ENCODE results near the gene KLHL29. TPM values are rescaled to one million over a fixed set of nuclear protein-coding genes. Genes with fewer than 3 reads are reported as not detected.

Gene KLHL29
- total and polyA plus RNA-seq, 2 of the 13 experiments (the other 11 are each of a cell fraction or from before 2014, with no cell fraction given) = 0.01 TPM; not detected in 1

DNA sequence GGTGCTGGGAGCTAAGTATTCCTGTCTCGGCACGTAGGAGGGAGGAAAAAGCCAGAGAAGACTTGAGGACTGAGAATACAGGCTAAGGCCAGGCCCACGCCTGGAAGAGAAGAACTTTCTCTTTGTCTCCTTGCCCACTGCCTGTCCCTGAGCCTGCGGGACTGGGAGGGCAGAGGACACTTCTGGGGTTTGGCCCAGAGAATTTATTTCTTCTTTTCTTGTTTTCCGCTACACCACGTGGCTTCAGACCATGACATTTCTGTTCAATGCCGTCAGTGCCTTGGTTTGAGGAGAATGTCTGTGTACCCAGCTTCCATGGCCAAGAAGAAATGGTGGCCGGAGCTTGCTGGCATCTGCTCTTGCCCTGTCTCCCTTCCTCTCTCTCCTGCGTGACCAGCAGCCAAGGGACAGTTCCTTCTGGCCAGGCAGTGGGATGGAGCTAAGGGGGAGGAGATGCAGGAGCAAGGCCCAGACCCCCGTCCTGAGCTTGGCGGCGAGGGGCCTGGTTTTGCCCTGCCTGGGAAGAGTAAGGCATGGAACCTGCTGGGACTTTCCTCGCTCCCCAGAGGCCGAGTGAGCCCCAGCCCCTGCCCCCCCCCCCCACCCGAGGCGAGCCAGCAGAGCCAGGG lies 140.3 kb downstream of the KLHL29 start:
- no peak for DNase-seq (ENCODE audit: low spot score)
- Histone ChIP-seq H2AFZ (ENCODE audit: low read length) (no peak overlapping the region), H3K27me3 (ENCODE audit: control insufficient read depth in 1 of 2, insufficient read depth in 2 of 2, low read length in 2 of 2) (peaks cover 10 to 63% of the 10 kb centered on the region in 2 experiments; a peak in 4 of 5 replicates), H3K79me2 (ENCODE audit: insufficient read depth, low read length) (no peaks in the 10 kb centered on the region), H3K27ac (ENCODE audit: extremely low read length, insufficient read depth, low read length) (no peak overlapping the region), H3K9me3 (ENCODE audit: low read length) (no peaks in the 10 kb centered on the region), H3K4me3 (replicated peaks in 1 of 3; ENCODE audit: insufficient read depth in 1 of 3, low read depth in 2 of 3, low read length in 3 of 3) (no peak overlapping the region), H3K9ac (ENCODE audit: insufficient read depth, low read depth, low read length) (no peak overlapping the region), H3K4me1 (ENCODE audit: insufficient read depth, low read length) (peaks cover 15% of the 10 kb centered on the region), H3K36me3 (replicated peaks in 1 of 2; ENCODE audit: control insufficient read depth in 1 of 2, insufficient read depth in 2 of 2, low read length in 2 of 2) (no peaks in the 10 kb centered on the region), H4K20me1 (ENCODE audit: insufficient read depth, low read length) (no peaks in the 10 kb centered on the region), H3K4me2 (ENCODE audit: low read depth, low read length) (no peak overlapping the region)
- in situ Hi-C loops (cut with HindIII; ENCODE audit: extremely low pct_ligation_motif_present, low pct_unique_long_range_greater_than_20kb) (no loop called here), intact Hi-C loops (cut with micrococcal nuclease; ENCODE audit: unreplicated experiment) (no loop called here)
- no peak for ATAC-seq
- no peak for FAIRE-seq
- CTCF ChIA-PET (ENCODE audit: low intra/inter-chr PET ratio, low total read pairs) = no interaction called here
- POLR2A ChIA-PET = no interaction called here
- no TSS peak for BruUV-seq (replicated peaks)
- no peak for TF ChIP-seq KMT2B (CRISPR knock-in tag; IDR thresholded peaks at IDR 0.05)
- no peak for TF ChIP-seq TOE1 (CRISPR knock-in tag; IDR thresholded peaks at IDR 0.05)
- no peak for TF ChIP-seq TGIF2 (CRISPR knock-in tag; IDR thresholded peaks at IDR 0.05)
- TF ChIP-seq ZNF552 (CRISPR knock-in tag; IDR thresholded peaks at IDR 0.05; ENCODE audit: borderline replicate concordance) = no peak
- TF ChIP-seq FOXA1 (IDR thresholded peaks at IDR 0.05) = no peak
- TF ChIP-seq FOXA1 (CRISPR knock-in tag; IDR thresholded peaks at IDR 0.05) = no peak
- no peak for TF ChIP-seq SNRNP70 (IDR thresholded peaks at IDR 0.05; ENCODE audit: low read depth, low read length)
- no peak for TF ChIP-seq RBFOX2 (IDR thresholded peaks at IDR 0.05; ENCODE audit: low read depth, low read length)
- TF ChIP-seq, protein P1, sequence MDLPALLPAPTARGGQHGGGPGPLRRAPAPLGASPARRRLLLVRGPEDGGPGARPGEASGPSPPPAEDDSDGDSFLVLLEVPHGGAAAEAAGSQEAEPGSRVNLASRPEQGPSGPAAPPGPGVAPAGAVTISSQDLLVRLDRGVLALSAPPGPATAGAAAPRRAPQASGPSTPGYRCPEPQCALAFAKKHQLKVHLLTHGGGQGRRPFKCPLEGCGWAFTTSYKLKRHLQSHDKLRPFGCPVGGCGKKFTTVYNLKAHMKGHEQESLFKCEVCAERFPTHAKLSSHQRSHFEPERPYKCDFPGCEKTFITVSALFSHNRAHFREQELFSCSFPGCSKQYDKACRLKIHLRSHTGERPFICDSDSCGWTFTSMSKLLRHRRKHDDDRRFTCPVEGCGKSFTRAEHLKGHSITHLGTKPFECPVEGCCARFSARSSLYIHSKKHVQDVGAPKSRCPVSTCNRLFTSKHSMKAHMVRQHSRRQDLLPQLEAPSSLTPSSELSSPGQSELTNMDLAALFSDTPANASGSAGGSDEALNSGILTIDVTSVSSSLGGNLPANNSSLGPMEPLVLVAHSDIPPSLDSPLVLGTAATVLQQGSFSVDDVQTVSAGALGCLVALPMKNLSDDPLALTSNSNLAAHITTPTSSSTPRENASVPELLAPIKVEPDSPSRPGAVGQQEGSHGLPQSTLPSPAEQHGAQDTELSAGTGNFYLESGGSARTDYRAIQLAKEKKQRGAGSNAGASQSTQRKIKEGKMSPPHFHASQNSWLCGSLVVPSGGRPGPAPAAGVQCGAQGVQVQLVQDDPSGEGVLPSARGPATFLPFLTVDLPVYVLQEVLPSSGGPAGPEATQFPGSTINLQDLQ (CRISPR knock-in tag; IDR thresholded peaks at IDR 0.05) = no peak
- no peak for TF ChIP-seq IRF2 (CRISPR knock-in tag; IDR thresholded peaks at IDR 0.05)
- no peak for TF ChIP-seq XBP1 (CRISPR knock-in tag; IDR thresholded peaks at IDR 0.05)
- no peak for TF ChIP-seq ZNF562 (CRISPR knock-in tag; IDR thresholded peaks at IDR 0.05; ENCODE audit: borderline replicate concordance)
- no peak for TF ChIP-seq SOX5 (CRISPR knock-in tag; IDR thresholded peaks at IDR 0.05; ENCODE audit: borderline replicate concordance)
- TF ChIP-seq ZNF34 (CRISPR knock-in tag; IDR thresholded peaks at IDR 0.05; ENCODE audit: borderline replicate concordance) = no peak
- no peak for TF ChIP-seq TMF1 (CRISPR knock-in tag; IDR thresholded peaks at IDR 0.05; ENCODE audit: low read depth)
- TF ChIP-seq, protein P2, sequence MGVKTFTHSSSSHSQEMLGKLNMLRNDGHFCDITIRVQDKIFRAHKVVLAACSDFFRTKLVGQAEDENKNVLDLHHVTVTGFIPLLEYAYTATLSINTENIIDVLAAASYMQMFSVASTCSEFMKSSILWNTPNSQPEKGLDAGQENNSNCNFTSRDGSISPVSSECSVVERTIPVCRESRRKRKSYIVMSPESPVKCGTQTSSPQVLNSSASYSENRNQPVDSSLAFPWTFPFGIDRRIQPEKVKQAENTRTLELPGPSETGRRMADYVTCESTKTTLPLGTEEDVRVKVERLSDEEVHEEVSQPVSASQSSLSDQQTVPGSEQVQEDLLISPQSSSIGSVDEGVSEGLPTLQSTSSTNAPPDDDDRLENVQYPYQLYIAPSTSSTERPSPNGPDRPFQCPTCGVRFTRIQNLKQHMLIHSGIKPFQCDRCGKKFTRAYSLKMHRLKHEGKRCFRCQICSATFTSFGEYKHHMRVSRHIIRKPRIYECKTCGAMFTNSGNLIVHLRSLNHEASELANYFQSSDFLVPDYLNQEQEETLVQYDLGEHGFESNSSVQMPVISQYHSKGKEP (CRISPR knock-in tag; IDR thresholded peaks at IDR 0.05) = no peak
- no peak for TF ChIP-seq ZNF589 (CRISPR knock-in tag; conservative IDR thresholded peaks at IDR 0.05)
- no peak for TF ChIP-seq AHR (CRISPR knock-in tag; IDR thresholded peaks at IDR 0.05)
- no peak for TF ChIP-seq JARID2 (CRISPR knock-in tag; IDR thresholded peaks at IDR 0.05; ENCODE audit: insufficient replicate concordance)
- TF ChIP-seq BRCA1 (CRISPR knock-in tag; IDR thresholded peaks at IDR 0.05) = no peak
- 49% methylated on average over 12 of the region's 16 CpGs for WGBS (ENCODE audit: low lambda C conversion rate)

Measured in HepG2 (cell line).